GM23338 (cell line): ENCODE results near the gene RYR1. TPM values are rescaled to one million over a fixed set of nuclear protein-coding genes. Genes with fewer than 3 reads are reported as not detected.

Experiments
- ATAC-seq: fragments of 200-7000 bp; cut with Tn5 transposase; 3 replicates; pipeline ENCODE4 v1.9.1; 2020
- DNase-seq: peaks from one replicate; pipeline ENCODE4 v3.0.0-alpha.2; 2015; ENCODE audit warnings: low spot score
- H2AFZ ChIP-seq: fragments of 200-600 bp; sonication (generic); 2 replicates; pipeline ENCODE4 v1.8.0; 2016; ENCODE audit warnings: antibody characterized with exemption, mild to moderate bottlenecking, moderate library complexity
- H3F3A ChIP-seq: fragments of 200-600 bp; sonication (generic); replicated peaks from 2 replicates; pipeline ENCODE4 v1.8.0; 2017; ENCODE audit warnings: antibody characterized with exemption, mixed run types, low read depth
- H3K27ac ChIP-seq: fragments of 200-600 bp; sonication (generic); 2 replicates; pipeline ENCODE4 v1.6.1; 2016; ENCODE audit warnings: low read depth
- H3K27me3 ChIP-seq: fragments of 200-600 bp; sonication (generic); 2 replicates; pipeline ENCODE4 v1.8.0; 2016; ENCODE audit warnings: mild to moderate bottlenecking, mixed run types, moderate library complexity; ENCODE audit not compliant: insufficient read depth
- H3K36me3 ChIP-seq: fragments of 200-600 bp; sonication (generic); 2 replicates; pipeline ENCODE4 v1.8.0; 2016; ENCODE audit warnings: mild to moderate bottlenecking; ENCODE audit not compliant: insufficient read depth
- H3K4me1 ChIP-seq: fragments of 200-600 bp; sonication (generic); 2 replicates; pipeline ENCODE4 v1.8.0; 2016; ENCODE audit warnings: mild to moderate bottlenecking, moderate library complexity; ENCODE audit not compliant: insufficient read depth
- H3K4me2 ChIP-seq: fragments of 200-600 bp; sonication (generic); 2 replicates; pipeline ENCODE4 v1.7.1; 2017; ENCODE audit warnings: mixed run types
- H3K4me3 ChIP-seq: fragments of 200-600 bp; sonication (generic); 2 replicates; pipeline ENCODE4 v1.6.1; 2016; ENCODE audit warnings: mixed run types
- H3K79me2 ChIP-seq: fragments of 200-600 bp; sonication (generic); replicated peaks from 2 replicates; pipeline ENCODE4 v1.8.0; 2017; ENCODE audit warnings: mild to moderate bottlenecking; ENCODE audit not compliant: insufficient read depth
- H3K9me2 ChIP-seq: fragments of 200-600 bp; sonication (generic); 2 replicates; pipeline ENCODE4 v1.8.0; 2017; ENCODE audit not compliant: insufficient read depth
- H4K20me1 ChIP-seq: fragments of 200-600 bp; sonication (generic); replicated peaks from 2 replicates; pipeline ENCODE4 v1.8.0; 2017; ENCODE audit warnings: mild to moderate bottlenecking; ENCODE audit not compliant: insufficient read depth
- H3K27ac Mint-ChIP-seq: 2 replicates; pipeline ENCODE4 v1.8.0; 2020; ENCODE audit warnings: inconsistent platforms, mild to moderate bottlenecking, moderate library complexity, mixed read lengths
- H3K27me3 Mint-ChIP-seq: 3 replicates; pipeline ENCODE4 v1.8.0; 2022; ENCODE audit warnings: low read depth, mild to moderate bottlenecking, moderate library complexity, mixed read lengths, inconsistent platforms; ENCODE audit not compliant: insufficient read depth, poor library complexity
- H3K36me3 Mint-ChIP-seq: 3 replicates; pipeline ENCODE4 v1.8.0; 2021; ENCODE audit warnings: low read depth, mild to moderate bottlenecking, inconsistent platforms, moderate library complexity, mixed read lengths
- H3K4me1 Mint-ChIP-seq: 3 replicates; pipeline ENCODE4 v1.8.0; 2020; ENCODE audit warnings: mild to moderate bottlenecking, inconsistent platforms, mixed read lengths
- H3K4me3 Mint-ChIP-seq: 3 replicates; pipeline ENCODE4 v1.8.0; 2021; ENCODE audit warnings: moderate library complexity, mild to moderate bottlenecking, inconsistent platforms, mixed read lengths
- H3K9me3 Mint-ChIP-seq: 3 replicates; pipeline ENCODE4 v1.8.0; 2020; ENCODE audit warnings: moderate library complexity, mild to moderate bottlenecking, inconsistent platforms, mixed read lengths
- CREB1 ChIP-seq: fragments of 250-450 bp; sonication (Bioruptor Pico); IDR thresholded peaks from 2 replicates; pipeline ENCODE4 v1.5.0; 2020; ENCODE audit warnings: low read depth, mild to moderate bottlenecking, moderate library complexity
- CTCF ChIP-seq, 2 experiments: fragments of 200-600 bp in 1 of 2; sonication (generic) in 1 of 2; conservative IDR thresholded peaks; 2 replicates each; pipeline versions ENCODE4 v1.5.1 to v1.6.1; 2016 to 2017; ENCODE audit warnings: antibody characterized with exemption in 2 of 2, low read depth in 2 of 2, mild to moderate bottlenecking in 2 of 2, moderate library complexity in 1 of 2
- ETS1 ChIP-seq: IDR thresholded peaks from 2 replicates; pipeline ENCODE4 v1.6.1; 2016; ENCODE audit warnings: antibody characterized with exemption
- EZH2 ChIP-seq: fragments of 200-600 bp; sonication (generic); IDR thresholded peaks from one replicate; pipeline ENCODE4 v1.8.0; 2017; ENCODE audit warnings: antibody characterized with exemption, mild to moderate bottlenecking, low read depth; ENCODE audit not compliant: unreplicated experiment
- EZH2phosphoT487 ChIP-seq: fragments of 200-600 bp; sonication (generic); IDR thresholded peaks from one replicate; pipeline ENCODE4 v1.8.1; 2018; ENCODE audit warnings: antibody characterized with exemption; ENCODE audit not compliant: unreplicated experiment
- JUNB ChIP-seq: IDR thresholded peaks from one replicate; pipeline ENCODE4 v1.6.1; 2016; ENCODE audit warnings: antibody characterized with exemption; ENCODE audit not compliant: unreplicated experiment
- NANOG ChIP-seq: IDR thresholded peaks from 2 replicates; pipeline ENCODE4 v1.6.1; 2016; ENCODE audit warnings: antibody characterized with exemption, borderline replicate concordance
- POLR2AphosphoS5 ChIP-seq: IDR thresholded peaks from 2 replicates; pipeline ENCODE4 v1.6.1; 2016; ENCODE audit warnings: antibody characterized with exemption, low read depth
- REST ChIP-seq: IDR thresholded peaks from one replicate; pipeline ENCODE4 v1.6.1; 2018; ENCODE audit warnings: antibody characterized with exemption; ENCODE audit not compliant: unreplicated experiment
- STAT1 ChIP-seq: IDR thresholded peaks from one replicate; pipeline ENCODE4 v1.6.1; 2016; ENCODE audit warnings: antibody characterized with exemption; ENCODE audit not compliant: unreplicated experiment
- ZNF114 ChIP-seq: fragments of 250-450 bp; sonication (Bioruptor Pico); IDR thresholded peaks from 2 replicates; pipeline ENCODE4 v1.5.0; 2020; ENCODE audit warnings: mild to moderate bottlenecking, moderate library complexity
- ZNF331 ChIP-seq: fragments of 250-450 bp; sonication (Bioruptor Pico); IDR thresholded peaks from 2 replicates; pipeline ENCODE4 v1.5.0; 2020; ENCODE audit warnings: low read depth, mild to moderate bottlenecking, moderate library complexity
- ZNF462 ChIP-seq: fragments of 250-450 bp; sonication (Bioruptor Pico); IDR thresholded peaks from 2 replicates; pipeline ENCODE4 v1.5.0; 2020; ENCODE audit warnings: mild to moderate bottlenecking, moderate library complexity
- polyA plus RNA-seq: library from polyadenylated mRNA; unstranded; fragments of >200 nt; fragmentation: Nextera tagmentation; extraction: Ambion mirVana; gene quantifications from 2 replicates; pipeline ENCODE4 v1.2.1, GENCODE V29; 2016
- total RNA-seq: library from RNA; depleted of rRNA; stranded (reverse); fragments of >200 nt; shearing (Covaris generic); gene quantifications from 2 replicates; pipeline ENCODE4 v1.2.3, GENCODE V29; 2014

The RYR1 gene
- total and polyA plus RNA-seq, 2 experiments from 2014 or later: 4.0 to 26.7 TPM

- H3K36me3 Mint-ChIP-seq: peaks cover 9% of the 10 kb centered on the region
- peaks cover 5% of the 10 kb centered on the region; the same call in 1 of the 2 replicates for H3K4me1 ChIP-seq
- H3K9me2 ChIP-seq: peaks cover 6% of the 10 kb centered on the region; the same call in 1 of the 2 replicates
- peaks cover 4% of the 10 kb centered on the region; the same call in 2 of the 3 replicates for H3K9me3 Mint-ChIP-seq
- H3K27me3 Mint-ChIP-seq: peaks cover 63% of the 10 kb centered on the region
- H3K4me3 Mint-ChIP-seq: no peak overlapping the region
- H3F3A ChIP-seq: 0 out of 2 replicates have a peak, but pooled peaks cover 8% of the 10 kb centered on the region
- H3K79me2 ChIP-seq: no peaks in the 10 kb centered on the region
- H3K4me1 Mint-ChIP-seq: peaks cover 11% of the 10 kb centered on the region; the same call in 2 of the 3 replicates
- H3K4me2 ChIP-seq: no peak overlapping the region
- no peak for TF ChIP-seq NANOG
- TF ChIP-seq CREB1 (CRISPR knock-in tag): no peak
- TF ChIP-seq EZH2phosphoT487: no peak
- TF ChIP-seq EZH2: no peak
- no peak for TF ChIP-seq ZNF462
- TF ChIP-seq POLR2AphosphoS5: no peak
- TF ChIP-seq JUNB: no peak
- TF ChIP-seq ZNF331: no peak
- TF ChIP-seq STAT1: no peak
- TF ChIP-seq ETS1: no peak
- TF ChIP-seq REST: no peak
- TF ChIP-seq ZNF114: no peak
- TF ChIP-seq CTCF (conservative IDR thresholded peaks at IDR 0.05; ENCODE audit: low read depth in 2 of 2): no peak
- H3K4me3 ChIP-seq: no peak overlapping the region
- H2AFZ ChIP-seq: no peak overlapping the region
- H4K20me1 ChIP-seq: no peaks in the 10 kb centered on the region
- H3K27me3 ChIP-seq: peaks cover 80% of the 10 kb centered on the region
- no peak overlapping the region for H3K27ac ChIP-seq
- ATAC-seq (no peak), DNase-seq (no peak)
- no peaks in the 10 kb centered on the region for H3K36me3 ChIP-seq
- H3K27ac Mint-ChIP-seq: no peak overlapping the region
Measured at GRCh38 chr19:38399537-38399936, 34.0 kb upstream of the RYR1 start.
